ENCODE measurements around the gene PATE1. TPM values are rescaled to one million over a fixed set of nuclear protein-coding genes. Genes with fewer than 3 reads are reported as not detected.
"Not testable (repeated sequence)": the region's sequence is repeated elsewhere in the genome, so short reads cannot be mapped to it uniquely, and the experiment has no call there.

Gene PATE1, protein sequence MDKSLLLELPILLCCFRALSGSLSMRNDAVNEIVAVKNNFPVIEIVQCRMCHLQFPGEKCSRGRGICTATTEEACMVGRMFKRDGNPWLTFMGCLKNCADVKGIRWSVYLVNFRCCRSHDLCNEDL
- not detected for polyA plus RNA-seq

DNA sequence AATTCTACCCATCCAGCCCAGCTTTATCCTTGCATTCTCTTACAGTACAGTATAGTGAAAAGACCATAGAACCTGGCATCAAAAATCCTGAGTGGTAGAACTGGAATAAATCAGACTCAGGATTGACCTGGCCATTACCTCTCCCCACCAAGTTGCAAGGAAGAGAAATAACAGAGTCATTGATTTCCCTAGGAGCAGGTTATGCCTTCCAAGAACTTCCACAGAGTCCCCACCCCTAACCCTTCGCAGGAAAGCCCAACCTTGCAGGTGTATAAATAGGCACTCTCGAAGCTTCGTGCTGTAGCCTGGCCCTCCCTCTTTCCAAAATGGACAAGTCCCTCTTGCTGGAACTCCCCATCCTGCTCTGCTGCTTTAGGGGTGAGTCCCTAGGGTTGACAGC is at the start of gene PATE1:
PATE1 (plus strand) TSS at position 301 of the 400 bp plus-strand sequence; CDS start at position 327, 26 bp downstream.
- Histone ChIP-seq H3K4me1 (ENCODE audit: control insufficient read depth in 2 of 2, insufficient read depth in 2 of 2, low read length in 1 of 2) (no peaks in the 10 kb centered on the region), H3K4me3 (ENCODE audit: low read depth in 1 of 2, low read length in 2 of 2) (no peak within 1 kb of the TSS), H3K9me3 (ENCODE audit: control insufficient read depth in 2 of 2, insufficient read depth in 1 of 2, low read depth in 1 of 2, low read length in 1 of 2) (peaks cover 0 to 3% of the 10 kb centered on the region in 2 donors), H3K27me3 (ENCODE audit: control insufficient read depth in 1 of 2, insufficient read depth in 2 of 2, low read length in 2 of 2) (no peaks in the 10 kb centered on the region), H3K36me3 (ENCODE audit: control insufficient read depth in 2 of 2, insufficient read depth in 2 of 2, low read length in 1 of 2) (no peaks in the 10 kb centered on the region), H3K27ac (ENCODE audit: low read depth in 2 of 2, low read length in 1 of 2) (no peak within 1 kb of the TSS)
- 80 to 84% methylated on average over 3 of the region's 3 CpGs for WGBS, 2 donors

DNA sequence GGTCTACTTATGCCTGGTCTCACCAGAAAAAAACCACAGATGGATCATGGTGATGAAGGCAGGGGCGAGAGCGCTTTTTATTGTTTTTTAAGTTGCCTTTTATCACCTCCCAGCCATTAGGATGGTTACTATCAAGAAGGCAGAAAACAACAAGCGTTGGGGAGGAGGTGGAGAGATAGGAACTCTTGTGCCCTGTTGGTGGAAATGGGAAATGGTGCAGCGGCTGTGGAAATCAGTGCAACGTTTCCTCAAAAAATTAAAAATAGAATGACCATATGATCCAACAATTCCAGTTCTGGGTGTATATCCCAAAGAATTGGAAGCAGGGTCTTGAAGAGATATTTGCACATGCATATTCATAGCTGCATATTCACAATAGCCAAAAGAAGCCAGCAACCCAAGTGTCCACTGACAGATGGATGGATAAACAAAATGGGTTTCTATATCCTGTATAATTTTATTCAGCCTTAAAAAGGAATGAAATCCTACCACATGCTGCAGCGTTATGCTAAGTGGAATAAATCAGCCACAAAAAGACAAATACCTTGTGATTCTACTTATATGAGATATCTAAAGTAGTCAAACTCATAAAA is 45.0 kb upstream of the PATE1 start:
- Histone ChIP-seq H3K4me1 (ENCODE audit: control insufficient read depth in 2 of 2, insufficient read depth in 2 of 2, low read length in 1 of 2) (no peaks in the 10 kb centered on the region), H3K27me3 (ENCODE audit: control insufficient read depth in 1 of 2, insufficient read depth in 2 of 2, low read length in 2 of 2) (no peaks in the 10 kb centered on the region), H3K9me3 (ENCODE audit: control insufficient read depth in 2 of 2, insufficient read depth in 1 of 2, low read depth in 1 of 2, low read length in 1 of 2) (peaks cover 3% of the 10 kb centered on the region in 2 donors), H3K4me3 (ENCODE audit: low read depth in 1 of 2, low read length in 2 of 2) (no peak overlapping the region), H3K27ac (ENCODE audit: low read depth in 2 of 2, low read length in 1 of 2) (no peak overlapping the region), H3K36me3 (ENCODE audit: control insufficient read depth in 2 of 2, insufficient read depth in 2 of 2, low read length in 1 of 2) (no peaks in the 10 kb centered on the region)
- 78 to 81% methylated on average over 6 of the region's 6 CpGs for WGBS, 2 donors

DNA sequence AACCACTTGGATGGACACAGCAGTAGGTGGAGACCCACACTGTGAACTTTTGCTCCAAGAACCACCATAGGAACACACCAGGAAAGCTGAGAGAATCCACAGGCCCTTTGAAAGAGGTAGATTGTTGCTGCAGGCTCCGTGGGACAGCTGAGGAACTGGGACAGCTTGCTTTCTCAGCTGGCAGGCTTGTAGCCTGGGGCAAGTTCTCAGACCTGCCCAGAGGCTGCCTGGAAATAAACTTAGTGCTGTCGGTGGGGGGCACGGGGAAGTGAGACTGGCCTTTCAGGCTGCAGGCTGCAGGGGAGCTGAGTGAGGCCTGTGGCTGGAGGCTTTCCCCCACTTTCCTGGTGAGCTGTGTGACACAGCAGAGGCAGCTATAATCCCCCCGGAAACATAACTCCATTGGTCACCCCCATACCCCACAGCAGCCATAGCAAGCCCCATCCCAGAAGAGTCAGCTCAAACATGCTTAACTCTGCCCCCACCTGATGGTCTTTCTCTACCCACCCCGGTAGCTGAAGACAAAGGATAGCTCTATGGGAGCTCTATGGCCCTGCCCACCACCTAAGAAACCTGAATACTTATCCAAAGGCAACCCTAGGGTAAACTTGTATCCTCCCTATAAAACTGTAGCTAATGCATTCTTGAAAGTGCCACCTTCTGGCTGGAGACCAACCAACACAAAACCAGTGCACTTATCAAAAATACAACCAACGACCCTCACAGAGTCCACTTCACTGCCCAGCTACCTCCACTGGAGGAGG is 44.0 kb upstream of the PATE1 start:
- WGBS, 2 donors: 39 to 42% methylated on average over 6 of the region's 6 CpGs
- Histone ChIP-seq H3K4me3 (ENCODE audit: low read depth in 1 of 2, low read length in 2 of 2) (no peak overlapping the region), H3K9me3 (ENCODE audit: control insufficient read depth in 2 of 2, insufficient read depth in 1 of 2, low read depth in 1 of 2, low read length in 1 of 2) (peaks cover 0 to 3% of the 10 kb centered on the region in 2 donors), H3K27me3 (ENCODE audit: control insufficient read depth in 1 of 2, insufficient read depth in 2 of 2, low read length in 2 of 2) (no peaks in the 10 kb centered on the region), H3K4me1 (ENCODE audit: control insufficient read depth in 2 of 2, insufficient read depth in 2 of 2, low read length in 1 of 2) (no peaks in the 10 kb centered on the region), H3K27ac (ENCODE audit: low read depth in 2 of 2, low read length in 1 of 2) (no peak overlapping the region), H3K36me3 (ENCODE audit: control insufficient read depth in 2 of 2, insufficient read depth in 2 of 2, low read length in 1 of 2) (no peaks in the 10 kb centered on the region)

DNA sequence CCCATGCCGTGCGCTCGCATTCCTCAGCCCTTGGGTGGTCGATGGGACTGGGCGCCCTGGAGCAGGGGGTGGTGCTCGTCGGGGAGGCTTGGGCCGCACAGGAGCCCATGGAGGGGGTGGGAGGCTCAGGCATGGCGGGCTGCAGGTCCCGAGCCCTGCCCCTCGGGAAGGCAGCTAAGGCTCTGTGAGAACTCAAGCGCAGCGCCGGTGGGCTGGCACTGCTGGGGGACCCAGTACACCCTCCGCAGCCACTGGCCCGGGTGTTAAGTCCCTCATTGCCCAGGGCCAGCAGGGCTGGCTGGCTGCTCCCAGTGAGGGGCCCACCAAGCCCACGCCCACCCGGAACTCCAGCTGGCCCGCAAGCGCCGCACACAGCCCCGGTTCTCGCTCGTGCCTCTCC is 41.4 kb upstream of the PATE1 start:
- 92 to 93% methylated on average over 14 to 24 of the region's 24 CpGs for WGBS, 2 donors
- H3K4me1 ChIP-seq (ENCODE audit: control insufficient read depth in 2 of 2, insufficient read depth in 2 of 2, low read length in 1 of 2); H3K4me3 ChIP-seq (ENCODE audit: low read depth in 1 of 2, low read length in 2 of 2); H3K9me3 ChIP-seq (ENCODE audit: control insufficient read depth in 2 of 2, insufficient read depth in 1 of 2, low read depth in 1 of 2, low read length in 1 of 2); H3K27ac ChIP-seq (ENCODE audit: low read depth in 2 of 2, low read length in 1 of 2); H3K27me3 ChIP-seq (ENCODE audit: control insufficient read depth in 1 of 2, insufficient read depth in 2 of 2, low read length in 2 of 2); H3K36me3 ChIP-seq (ENCODE audit: control insufficient read depth in 2 of 2, insufficient read depth in 2 of 2, low read length in 1 of 2): not testable (repeated sequence)

DNA sequence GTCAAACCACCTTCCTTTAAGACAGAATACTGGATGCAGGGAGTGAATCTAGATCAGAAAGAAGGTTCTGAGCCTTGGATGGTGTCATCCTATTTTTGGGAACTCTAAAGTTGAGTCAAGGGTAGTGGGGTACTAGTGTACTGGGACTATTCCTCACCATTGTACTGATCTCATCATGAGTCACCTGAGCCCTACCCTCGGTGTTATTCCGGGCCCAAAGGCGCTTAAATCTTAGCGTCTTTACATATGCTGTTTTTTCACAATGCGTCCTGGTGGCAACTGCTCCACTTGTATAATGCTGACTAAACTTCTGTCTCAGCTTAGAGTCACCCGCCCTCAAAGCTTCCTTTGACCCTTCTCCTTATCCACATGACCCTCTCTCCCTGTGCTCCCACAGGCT is 25.3 kb upstream of the PATE1 start:
- H3K9me3 ChIP-seq (ENCODE audit: control insufficient read depth in 2 of 2, insufficient read depth in 1 of 2, low read depth in 1 of 2, low read length in 1 of 2): no peaks in the 10 kb centered on the region
- no peak overlapping the region for H3K4me3 ChIP-seq (ENCODE audit: low read depth in 1 of 2, low read length in 2 of 2)
- H3K27me3 ChIP-seq (ENCODE audit: control insufficient read depth in 1 of 2, insufficient read depth in 2 of 2, low read length in 2 of 2): peaks cover 0 to 3% of the 10 kb centered on the region in 2 donors
- no peaks in the 10 kb centered on the region for H3K36me3 ChIP-seq (ENCODE audit: control insufficient read depth in 2 of 2, insufficient read depth in 2 of 2, low read length in 1 of 2)
- no peak overlapping the region for H3K27ac ChIP-seq (ENCODE audit: low read depth in 2 of 2, low read length in 1 of 2)
- no peaks in the 10 kb centered on the region for H3K4me1 ChIP-seq (ENCODE audit: control insufficient read depth in 2 of 2, insufficient read depth in 2 of 2, low read length in 1 of 2)
- WGBS, 2 donors: 72 to 79% methylated on average over 6 of the region's 6 CpGs

DNA sequence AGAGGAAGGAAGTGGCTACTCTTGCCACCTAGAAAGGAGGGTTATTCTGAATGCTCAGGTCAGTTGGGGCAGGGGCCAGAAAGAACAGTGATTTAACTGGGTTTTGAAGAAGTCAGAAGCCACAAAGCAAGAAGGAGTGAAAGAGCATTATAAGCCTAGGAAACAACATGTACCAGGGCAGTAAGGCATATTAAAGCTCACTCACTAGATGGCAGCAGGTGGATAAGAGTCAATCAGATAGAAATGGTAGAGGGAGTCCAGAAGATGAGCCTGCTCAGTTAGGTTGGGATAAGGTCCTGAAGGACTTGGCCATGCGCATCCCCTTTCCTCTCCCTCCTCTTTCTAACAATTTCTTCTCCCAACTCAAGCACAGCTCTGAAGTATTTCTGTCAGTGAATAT is 22.0 kb upstream of the PATE1 start:
- no peaks in the 10 kb centered on the region for H3K36me3 ChIP-seq (ENCODE audit: control insufficient read depth in 2 of 2, insufficient read depth in 2 of 2, low read length in 1 of 2)
- H3K4me3 ChIP-seq (ENCODE audit: low read depth in 1 of 2, low read length in 2 of 2): no peak overlapping the region
- no peaks in the 10 kb centered on the region for H3K9me3 ChIP-seq (ENCODE audit: control insufficient read depth in 2 of 2, insufficient read depth in 1 of 2, low read depth in 1 of 2, low read length in 1 of 2)
- WGBS, 2 donors: 74 to 100% methylated on average over 1 of the region's 1 CpG
- no peak overlapping the region for H3K27ac ChIP-seq (ENCODE audit: low read depth in 2 of 2, low read length in 1 of 2)
- no peaks in the 10 kb centered on the region for H3K4me1 ChIP-seq (ENCODE audit: control insufficient read depth in 2 of 2, insufficient read depth in 2 of 2, low read length in 1 of 2)
- peaks cover 0 to 3% of the 10 kb centered on the region in 2 donors for H3K27me3 ChIP-seq (ENCODE audit: control insufficient read depth in 1 of 2, insufficient read depth in 2 of 2, low read length in 2 of 2)

DNA sequence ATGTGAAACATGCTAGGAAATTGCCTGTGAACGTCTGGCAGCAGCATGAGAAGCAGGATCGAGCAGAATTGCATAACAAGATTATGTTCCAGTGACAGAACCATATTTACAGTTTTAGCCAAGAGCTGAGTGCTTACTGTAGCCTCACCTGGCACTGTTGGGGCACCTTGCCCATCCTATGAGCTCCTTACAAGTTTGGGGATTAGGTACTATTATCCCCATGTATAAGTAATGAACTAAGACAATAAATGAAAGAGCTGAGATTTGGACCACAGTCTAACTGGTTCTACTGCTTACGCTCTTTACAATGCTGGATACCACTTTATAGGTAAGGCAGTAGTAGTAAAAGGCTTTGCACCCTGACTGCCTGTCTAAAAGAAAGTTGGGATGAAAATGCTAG is 17.1 kb upstream of the PATE1 start:
- 42 to 54% methylated on average over 3 of the region's 3 CpGs for WGBS, 2 donors
- Histone ChIP-seq H3K4me1 (ENCODE audit: control insufficient read depth in 2 of 2, insufficient read depth in 2 of 2, low read length in 1 of 2) (no peaks in the 10 kb centered on the region), H3K36me3 (ENCODE audit: control insufficient read depth in 2 of 2, insufficient read depth in 2 of 2, low read length in 1 of 2) (no peaks in the 10 kb centered on the region), H3K27ac (ENCODE audit: low read depth in 2 of 2, low read length in 1 of 2) (no peak overlapping the region), H3K27me3 (ENCODE audit: control insufficient read depth in 1 of 2, insufficient read depth in 2 of 2, low read length in 2 of 2) (peaks cover 0 to 3% of the 10 kb centered on the region in 2 donors), H3K4me3 (ENCODE audit: low read depth in 1 of 2, low read length in 2 of 2) (no peak overlapping the region), H3K9me3 (ENCODE audit: control insufficient read depth in 2 of 2, insufficient read depth in 1 of 2, low read depth in 1 of 2, low read length in 1 of 2) (no peaks in the 10 kb centered on the region)

DNA sequence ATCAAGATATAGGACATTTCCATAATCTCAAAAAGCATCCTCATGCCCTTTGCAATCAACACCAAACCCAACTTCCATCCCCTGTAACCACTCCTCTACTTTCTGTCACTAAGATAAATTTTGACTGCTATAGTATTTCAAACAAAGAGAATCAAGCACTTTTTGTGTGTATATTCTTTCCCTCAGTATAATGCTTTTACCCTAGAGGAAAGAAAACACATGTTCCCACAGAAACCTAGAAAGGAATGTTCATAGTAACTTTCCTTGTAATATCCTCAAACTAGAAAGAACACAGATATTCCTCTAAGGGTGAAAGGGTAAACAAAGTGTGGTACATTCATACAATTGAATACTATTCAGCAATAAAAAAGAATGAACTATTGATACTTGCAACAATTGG is 5.5 kb upstream of the PATE1 start:
- Histone ChIP-seq H3K4me3 (ENCODE audit: low read depth in 1 of 2, low read length in 2 of 2) (no peak overlapping the region), H3K36me3 (ENCODE audit: control insufficient read depth in 2 of 2, insufficient read depth in 2 of 2, low read length in 1 of 2) (no peaks in the 10 kb centered on the region), H3K27ac (ENCODE audit: low read depth in 2 of 2, low read length in 1 of 2) (no peak overlapping the region), H3K27me3 (ENCODE audit: control insufficient read depth in 1 of 2, insufficient read depth in 2 of 2, low read length in 2 of 2) (no peaks in the 10 kb centered on the region), H3K4me1 (ENCODE audit: control insufficient read depth in 2 of 2, insufficient read depth in 2 of 2, low read length in 1 of 2) (no peaks in the 10 kb centered on the region), H3K9me3 (ENCODE audit: control insufficient read depth in 2 of 2, insufficient read depth in 1 of 2, low read depth in 1 of 2, low read length in 1 of 2) (no peaks in the 10 kb centered on the region)

DNA sequence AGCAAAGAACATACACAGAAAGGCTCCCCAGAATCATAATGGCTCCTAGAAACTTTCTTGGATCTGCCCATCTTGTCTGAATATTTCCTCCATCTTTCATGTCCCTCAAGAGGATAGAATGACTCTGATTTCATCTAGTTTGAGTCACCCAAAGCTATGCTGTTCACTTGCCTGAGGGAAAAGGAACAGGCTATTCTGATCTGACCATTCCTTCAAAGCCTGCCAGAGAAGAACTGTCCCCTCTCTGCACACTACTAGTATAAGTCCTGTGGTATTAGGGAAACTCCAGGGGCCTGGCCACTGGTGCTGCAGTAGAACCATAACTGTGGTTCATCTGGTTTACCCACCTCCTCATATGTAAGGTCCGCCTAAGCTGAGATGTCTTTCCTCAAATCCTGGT is 2.4 kb upstream of the PATE1 start:
- H3K4me3 ChIP-seq (ENCODE audit: low read depth in 1 of 2, low read length in 2 of 2): no peak overlapping the region
- H3K27ac ChIP-seq (ENCODE audit: low read depth in 2 of 2, low read length in 1 of 2): no peak overlapping the region
- H3K36me3 ChIP-seq (ENCODE audit: control insufficient read depth in 2 of 2, insufficient read depth in 2 of 2, low read length in 1 of 2): no peaks in the 10 kb centered on the region
- H3K4me1 ChIP-seq (ENCODE audit: control insufficient read depth in 2 of 2, insufficient read depth in 2 of 2, low read length in 1 of 2): no peaks in the 10 kb centered on the region
- no peaks in the 10 kb centered on the region for H3K27me3 ChIP-seq (ENCODE audit: control insufficient read depth in 1 of 2, insufficient read depth in 2 of 2, low read length in 2 of 2)
- H3K9me3 ChIP-seq (ENCODE audit: control insufficient read depth in 2 of 2, insufficient read depth in 1 of 2, low read depth in 1 of 2, low read length in 1 of 2): peaks cover 0 to 3% of the 10 kb centered on the region in 2 donors
- WGBS, 2 donors: 88 to 90% methylated on average over 1 of the region's 1 CpG

DNA sequence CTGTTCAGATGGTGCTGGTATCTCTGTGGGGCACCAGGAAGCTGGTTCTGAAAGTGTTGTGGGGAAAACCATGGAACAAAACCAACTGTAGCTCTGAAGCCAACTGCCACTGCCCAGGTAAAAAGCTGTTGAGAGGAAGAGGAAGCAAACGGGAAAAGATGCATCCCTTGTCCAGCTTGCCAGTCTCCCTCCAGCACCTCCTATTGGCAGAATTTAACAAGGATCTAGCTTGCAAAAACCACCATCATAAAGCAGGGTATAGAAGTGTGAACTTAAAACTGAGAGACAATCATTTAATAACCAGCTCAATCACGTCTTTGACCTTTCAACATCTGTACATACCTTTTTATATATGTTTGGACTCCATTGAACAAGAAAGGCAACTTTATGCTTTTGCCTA is 4.5 kb downstream of the PATE1 start:
- Histone ChIP-seq H3K4me3 (ENCODE audit: low read depth in 1 of 2, low read length in 2 of 2) (no peak overlapping the region), H3K36me3 (ENCODE audit: control insufficient read depth in 2 of 2, insufficient read depth in 2 of 2, low read length in 1 of 2) (no peaks in the 10 kb centered on the region), H3K9me3 (ENCODE audit: control insufficient read depth in 2 of 2, insufficient read depth in 1 of 2, low read depth in 1 of 2, low read length in 1 of 2) (peaks cover 0 to 3% of the 10 kb centered on the region in 2 donors), H3K27me3 (ENCODE audit: control insufficient read depth in 1 of 2, insufficient read depth in 2 of 2, low read length in 2 of 2) (no peaks in the 10 kb centered on the region), H3K4me1 (ENCODE audit: control insufficient read depth in 2 of 2, insufficient read depth in 2 of 2, low read length in 1 of 2) (no peaks in the 10 kb centered on the region), H3K27ac (ENCODE audit: low read depth in 2 of 2, low read length in 1 of 2) (no peak overlapping the region)
- 27 to 46% methylated on average over 2 of the region's 2 CpGs for WGBS, 2 donors

All from esophagus (tissue), 2 donors.